Measurements from ENCODE around the gene GRAP2. TPM values are rescaled to one million over a fixed set of nuclear protein-coding genes. Genes with fewer than 3 reads are reported as not detected.

Gene GRAP2
- total and polyA plus RNA-seq, 2 of the 8 experiments (the other 6 are each of a cell fraction or from before 2014, with no cell fraction given), result 0.08 TPM; not detected in 1

GRCh38 chr22:39966470-39966869, 65.6 kb downstream of the GRAP2 start:
- Histone ChIP-seq H2AK5ac (ENCODE audit: low read depth, low read length) (no peak overlapping the region), H3K9me3 (ENCODE audit: insufficient read depth in 2 of 2, low read depth in 1 of 2, low read length in 1 of 2) (no peaks in the 10 kb centered on the region), H2BK120ac (replicated peaks; ENCODE audit: low read depth, low read length) (no peak overlapping the region), H2BK12ac (ENCODE audit: low read depth, low read length) (no peak overlapping the region), H2BK15ac (ENCODE audit: low read length) (no peak overlapping the region), H3K4me2 (ENCODE audit: insufficient read depth in 1 of 2, low read depth in 2 of 2, low read length in 2 of 2) (no peak overlapping the region), H3K18ac (ENCODE audit: extremely low read depth, low read length) (no peak overlapping the region), H3K9ac (replicated peaks in 1 of 4; ENCODE audit: extremely low read depth in 1 of 4, low read depth in 3 of 4, low read length in 3 of 4) (no peak overlapping the region), H3K27me3 (replicated peaks in 1 of 4; ENCODE audit: control insufficient read depth in 3 of 4, extremely low read depth in 1 of 4, insufficient read depth in 3 of 4, low read length in 3 of 4) (no peaks in the 10 kb centered on the region; a peak in 2 of 7 replicates), H2BK5ac (ENCODE audit: low read depth, low read length) (no peak overlapping the region), H2AFZ (ENCODE audit: low read length) (no peak overlapping the region), H4K5ac (ENCODE audit: insufficient read length, low read depth, low read length) (no peak overlapping the region), H3K23me2 (ENCODE audit: low read depth, low read length) (no peaks in the 10 kb centered on the region; the same call in 1 of the 2 replicates), H3K23ac (ENCODE audit: insufficient read length) (no peak overlapping the region), H3K36me3 (ENCODE audit: control insufficient read depth in 2 of 4, insufficient read depth in 4 of 4, low read length in 3 of 4) (no peaks in the 10 kb centered on the region), H4K20me1 (replicated peaks in 1 of 2; ENCODE audit: control insufficient read depth in 1 of 2, insufficient read depth in 2 of 2, low read length in 2 of 2) (no peaks in the 10 kb centered on the region), H2BK20ac (ENCODE audit: low read length) (no peak overlapping the region), H3K56ac (replicated peaks; ENCODE audit: insufficient read length, low read depth, low read length) (no peak overlapping the region), H3K79me1 (ENCODE audit: low read depth, low read length) (no peaks in the 10 kb centered on the region), H3K79me2 (ENCODE audit: control insufficient read depth in 1 of 2, insufficient read depth in 2 of 2, low read length in 2 of 2) (no peaks in the 10 kb centered on the region), H3K27ac (ENCODE audit: low read depth, low read length) (no peak overlapping the region), H3K14ac (ENCODE audit: insufficient read length) (no peak overlapping the region), H3K4me1 (replicated peaks in 1 of 4; ENCODE audit: control insufficient read depth in 3 of 4, insufficient read depth in 4 of 4, low read length in 3 of 4) (no peaks in the 10 kb centered on the region; a peak in 1 of 7 replicates), H3K4me3 (ENCODE audit: extremely low read depth in 1 of 4, insufficient read depth in 2 of 4, low read depth in 3 of 4, low read length in 4 of 4) (no peak overlapping the region), H3K4ac (replicated peaks; ENCODE audit: insufficient read length, low read depth, low read length) (no peak overlapping the region), H4K91ac (replicated peaks; ENCODE audit: insufficient read length, low read length) (no peak overlapping the region), H4K8ac (ENCODE audit: extremely low read depth, insufficient read depth, low read length) (no peak overlapping the region)
- ChIA-PET POLR2A (ENCODE audit: partially characterized antibody) (interaction anchor here (0.5 to 1.1 kb wide), 2 partner anchors 12 to 20 kb away, joined by 3 read pairs; no protein-coding TSS in a partner anchor), CTCF (ENCODE audit: partially characterized antibody) (interaction anchor here (0.6 to 4.1 kb wide), 6 partner anchors 10 to 483 kb away, joined by 3 to 18 read pairs (median 5); no protein-coding TSS in a partner anchor)
- DNase-seq (ENCODE audit: low read depth in 1 of 2, low spot score in 2 of 2) (no peak), FAIRE-seq (no peak)
- 95% methylated on average over 2 of the region's 2 CpGs; no CpG with 5 or more reads in 1 of the 2 experiments for WGBS, 2 experiments (ENCODE audit: extremely low coverage in 1 of 2, insufficient coverage in 1 of 2, insufficient read length in 1 of 2, insufficient replicate concordance in 2 of 2, low coverage in 1 of 2, low lambda C conversion rate in 2 of 2, missing lambda C conversion rate in 1 of 2)
- TF ChIP-seq KDM5A (IDR thresholded peaks at IDR 0.05; ENCODE audit: low read length), result no peak
- no peak for TF ChIP-seq EZH2 (IDR thresholded peaks at IDR 0.05; ENCODE audit: low read depth, low read length, severe bottlenecking)
- no peak for TF ChIP-seq ATF3 (IDR thresholded peaks at IDR 0.05; ENCODE audit: insufficient read depth, low read depth, low read length)
- no peak for TF ChIP-seq CHD2 (IDR thresholded peaks at IDR 0.05; ENCODE audit: low read length)

All from H1 (cell line).